GM21447 (cell line): ENCODE measurements around the gene ACER3.
"Not testable (repeated sequence)": the region's sequence is repeated elsewhere in the genome, so short reads cannot be mapped to it uniquely, and the experiment has no call there.

Experiments
- ATAC-seq: cut with Tn5 transposase; IDR thresholded peaks from one replicate; pipeline ENCODE4 v1.9.1; 2021; ENCODE audit not compliant: unreplicated experiment

Gene ACER3

DNA sequence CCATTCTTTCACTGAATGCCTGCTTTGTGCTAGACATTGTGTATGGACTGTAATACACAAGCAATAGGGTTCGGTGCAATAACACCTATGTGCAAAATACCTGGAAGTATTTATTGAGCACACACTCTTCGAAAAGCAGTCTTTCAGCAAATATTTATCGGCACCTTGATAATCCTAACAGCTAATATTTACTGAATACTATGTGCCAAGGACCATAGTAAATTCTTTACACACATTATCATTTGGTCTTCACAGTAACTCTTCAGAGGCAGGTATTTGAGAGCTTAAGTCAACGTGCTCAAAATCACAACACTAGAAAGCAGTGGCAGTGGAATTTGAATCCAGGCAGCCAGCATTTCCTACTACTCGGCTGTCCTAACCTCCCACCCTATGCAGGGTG is 175.7 kb downstream of the ACER3 start:
- ATAC-seq: no peak

DNA sequence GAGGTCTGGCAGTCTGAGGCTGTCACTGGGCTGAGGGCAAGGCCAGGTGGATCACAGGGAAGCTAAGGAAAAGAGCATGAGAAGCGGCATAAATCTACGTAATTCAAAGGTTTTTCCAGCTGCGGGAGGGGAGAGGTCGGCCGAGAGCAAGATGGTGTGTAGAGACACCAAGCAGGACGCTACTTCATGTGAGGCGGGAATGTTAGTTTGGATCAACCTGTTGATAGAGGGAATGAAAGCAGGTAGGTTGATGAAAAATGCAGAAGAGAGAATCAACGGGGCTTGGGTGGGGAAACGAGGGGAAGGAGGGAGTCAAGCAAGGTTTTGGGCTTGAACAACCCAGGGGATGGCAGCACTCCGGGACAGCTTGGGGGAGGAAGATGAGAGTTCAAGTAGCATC is 176.3 kb downstream of the ACER3 start:
- ATAC-seq: no peak

DNA sequence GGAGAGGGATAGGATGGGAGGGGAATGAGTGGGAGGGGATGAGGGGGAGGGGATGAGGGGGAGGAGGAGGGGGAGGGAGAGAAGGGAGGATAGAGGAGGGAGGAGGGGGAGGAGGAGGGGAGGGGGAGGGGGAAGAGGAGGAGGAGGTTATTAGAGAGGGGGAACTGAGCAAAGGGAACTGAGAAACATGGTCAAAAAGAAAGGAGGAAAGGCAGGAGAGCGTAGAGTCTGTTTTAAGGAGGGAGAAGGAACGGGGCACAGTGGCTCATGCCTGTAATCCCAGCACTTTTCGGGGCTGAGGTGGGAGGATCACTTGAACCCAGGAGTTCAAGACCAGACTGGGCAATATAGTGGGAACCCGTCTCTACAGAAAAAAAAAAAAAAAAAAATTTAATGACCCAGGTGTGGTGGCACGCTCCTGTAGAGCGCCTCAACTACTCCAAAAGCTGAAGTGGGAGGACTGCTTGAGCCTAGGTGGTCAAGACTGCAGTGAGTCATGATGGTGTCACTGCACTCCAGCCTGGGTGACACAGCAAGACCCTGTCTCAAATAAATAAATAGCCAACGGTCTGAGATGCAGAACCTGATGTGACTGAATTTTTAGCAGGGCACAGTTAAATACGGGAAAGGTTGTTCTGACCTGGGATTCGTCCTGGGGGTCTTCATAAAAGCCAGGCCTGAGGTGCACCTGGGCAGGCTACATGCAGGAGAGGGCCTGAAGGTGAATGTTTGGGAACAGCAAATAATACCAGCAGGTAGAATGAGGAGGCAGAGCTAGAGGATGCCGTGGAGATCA is 177.5 kb downstream of the ACER3 start:
- no peak for ATAC-seq

DNA sequence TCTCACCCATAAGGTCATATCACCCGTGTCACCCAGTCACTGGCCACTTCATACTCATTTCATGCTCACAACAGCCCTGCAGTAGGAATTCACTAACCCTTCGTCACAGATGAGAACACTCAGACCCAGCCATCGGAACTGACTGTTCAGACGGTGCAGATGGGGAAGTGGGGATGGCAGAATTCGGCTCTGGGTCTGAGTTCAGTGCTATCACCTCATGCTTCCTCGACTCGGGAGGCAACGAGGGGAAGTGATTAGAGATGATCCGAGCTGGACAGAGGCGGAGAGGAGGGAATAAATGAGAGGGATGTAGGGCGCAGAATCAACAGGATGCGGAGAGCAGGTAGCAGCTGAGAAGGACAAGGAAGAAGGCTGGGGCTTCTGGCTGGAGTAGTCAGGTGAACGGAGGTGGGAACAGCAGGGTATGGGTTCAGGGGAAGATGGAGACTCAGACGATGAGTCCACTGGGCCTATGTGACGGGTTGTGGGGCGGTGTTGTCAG is 178.2 kb downstream of the ACER3 start:
- ATAC-seq: no peak

DNA sequence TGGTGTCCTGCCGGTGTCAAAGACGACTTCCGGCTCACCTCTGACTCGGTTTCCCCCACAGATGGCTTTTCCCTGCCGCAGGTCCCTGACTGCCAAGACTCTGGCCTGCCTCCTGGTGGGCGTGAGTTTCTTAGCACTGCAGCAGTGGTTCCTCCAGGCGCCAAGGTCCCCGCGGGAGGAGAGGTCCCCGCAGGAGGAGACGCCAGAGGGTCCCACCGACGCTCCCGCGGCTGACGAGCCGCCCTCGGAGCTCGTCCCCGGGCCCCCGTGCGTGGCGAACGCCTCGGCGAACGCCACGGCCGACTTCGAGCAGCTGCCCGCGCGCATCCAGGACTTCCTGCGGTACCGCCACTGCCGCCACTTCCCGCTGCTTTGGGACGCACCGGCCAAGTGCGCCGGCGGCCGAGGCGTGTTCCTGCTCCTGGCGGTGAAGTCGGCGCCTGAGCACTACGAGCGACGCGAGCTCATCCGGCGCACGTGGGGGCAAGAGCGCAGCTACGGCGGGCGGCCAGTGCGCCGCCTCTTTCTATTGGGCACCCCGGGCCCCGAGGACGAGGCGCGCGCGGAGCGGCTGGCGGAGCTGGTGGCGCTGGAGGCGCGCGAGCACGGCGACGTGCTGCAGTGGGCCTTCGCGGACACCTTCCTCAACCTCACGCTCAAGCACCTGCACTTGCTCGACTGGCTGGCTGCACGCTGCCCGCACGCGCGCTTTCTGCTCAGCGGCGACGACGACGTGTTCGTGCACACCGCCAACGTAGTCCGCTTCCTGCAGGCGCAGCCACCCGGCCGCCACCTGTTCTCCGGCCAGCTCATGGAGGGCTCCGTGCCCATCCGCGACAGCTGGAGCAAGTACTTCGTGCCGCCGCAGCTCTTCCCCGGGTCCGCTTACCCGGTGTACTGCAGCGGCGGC is 179.0 kb downstream of the ACER3 start:
- ATAC-seq: no peak

DNA sequence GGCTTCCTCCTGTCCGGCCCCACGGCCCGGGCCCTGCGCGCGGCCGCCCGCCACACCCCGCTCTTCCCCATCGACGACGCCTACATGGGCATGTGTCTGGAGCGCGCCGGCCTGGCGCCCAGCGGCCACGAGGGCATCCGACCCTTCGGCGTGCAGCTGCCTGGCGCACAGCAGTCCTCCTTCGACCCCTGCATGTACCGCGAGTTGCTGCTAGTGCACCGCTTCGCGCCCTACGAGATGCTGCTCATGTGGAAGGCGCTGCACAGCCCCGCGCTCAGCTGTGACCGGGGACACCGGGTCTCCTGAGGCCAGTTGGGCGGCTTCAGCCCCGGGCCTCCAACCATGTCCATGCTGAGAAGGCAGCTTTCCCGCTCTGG is 179.7 kb downstream of the ACER3 start:
- no peak for ATAC-seq

DNA sequence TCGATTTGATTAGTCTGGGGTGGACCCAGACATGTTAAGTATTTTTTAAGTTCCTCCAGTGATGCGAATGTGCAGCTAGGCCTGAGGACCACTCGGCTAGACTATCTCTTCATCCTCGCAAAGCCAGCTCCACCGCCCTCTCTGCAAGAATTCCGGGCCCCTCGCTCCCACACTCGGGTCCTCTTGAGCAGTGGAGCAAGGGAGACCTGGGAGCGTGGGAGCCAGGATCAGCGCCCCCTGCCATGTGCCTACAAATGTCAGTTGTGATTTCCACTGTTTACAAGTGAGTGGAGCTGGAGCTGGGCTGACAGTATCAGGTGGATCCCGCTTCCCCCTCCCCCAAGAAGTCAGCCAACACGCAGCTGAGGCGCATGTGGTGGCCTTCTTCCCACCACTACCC is 180.2 kb downstream of the ACER3 start:
- ATAC-seq: no peak

DNA sequence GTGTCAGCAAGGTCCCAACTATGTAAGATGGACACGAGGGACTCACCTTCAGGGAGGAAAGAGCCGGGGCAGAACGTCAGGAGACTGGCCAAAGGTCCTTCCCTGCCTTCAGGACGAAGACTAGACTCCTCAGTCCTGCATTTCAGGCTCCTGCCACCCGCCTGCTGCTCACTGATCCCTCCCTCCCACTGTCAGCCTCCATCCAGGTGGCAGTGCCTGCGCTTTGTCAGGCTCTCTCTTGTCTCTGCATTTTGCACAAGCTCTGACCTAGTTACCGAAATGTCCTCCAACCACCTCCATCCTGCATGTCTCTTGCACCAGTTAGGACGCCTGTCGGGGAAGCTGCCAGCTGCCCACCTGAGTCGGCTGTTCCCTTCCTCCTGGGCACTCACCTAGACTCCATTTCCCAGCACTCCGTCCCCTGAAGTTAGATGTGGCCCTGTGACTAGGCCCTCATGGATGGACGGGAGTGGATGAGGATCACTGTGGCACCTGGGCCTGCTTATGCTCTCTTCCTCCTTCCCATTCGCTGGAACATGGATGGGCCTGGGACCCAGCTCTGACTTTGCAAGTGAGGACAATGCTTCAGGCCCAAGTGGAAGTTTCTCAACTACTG is 181.5 kb downstream of the ACER3 start:
- ATAC-seq: no peak

DNA sequence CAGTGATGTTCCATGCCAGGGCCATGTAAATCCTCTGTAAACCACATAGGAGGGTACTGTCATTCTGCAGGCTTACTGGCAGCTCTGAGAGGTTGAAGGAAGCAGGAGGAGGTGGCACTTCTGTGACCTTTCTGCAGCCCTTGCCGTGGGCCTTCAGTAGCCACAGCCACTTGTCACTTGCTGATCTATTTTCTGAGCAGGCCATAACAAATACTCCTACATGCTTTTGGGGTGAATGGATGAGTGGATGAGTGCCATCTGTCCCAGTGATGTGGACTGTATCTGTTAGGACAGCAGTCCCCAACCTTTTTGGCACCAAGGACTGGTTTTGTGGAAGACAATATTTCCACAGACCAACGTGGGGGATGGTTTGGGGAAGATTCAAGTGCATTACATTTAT is 183.6 kb downstream of the ACER3 start:
- ATAC-seq: no peak

DNA sequence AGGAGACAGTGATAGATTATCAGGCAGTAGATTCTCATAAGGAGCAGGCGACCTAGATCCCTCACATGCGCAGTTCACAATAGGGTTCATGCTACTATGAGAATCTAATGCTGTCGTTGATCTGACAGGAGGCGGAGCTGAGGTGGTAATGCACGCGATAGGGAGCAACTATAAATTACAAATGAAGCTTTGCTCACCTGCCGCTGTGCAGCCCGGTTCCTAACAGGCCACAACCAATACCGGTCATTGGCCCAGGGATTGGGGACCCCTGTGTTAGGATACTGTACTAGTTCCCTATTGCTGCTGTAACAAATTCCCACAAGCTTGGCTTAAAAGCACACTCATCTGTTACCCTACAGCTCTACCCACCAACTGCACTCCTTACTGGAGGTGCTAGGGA is 184.2 kb downstream of the ACER3 start:
- no peak for ATAC-seq

DNA sequence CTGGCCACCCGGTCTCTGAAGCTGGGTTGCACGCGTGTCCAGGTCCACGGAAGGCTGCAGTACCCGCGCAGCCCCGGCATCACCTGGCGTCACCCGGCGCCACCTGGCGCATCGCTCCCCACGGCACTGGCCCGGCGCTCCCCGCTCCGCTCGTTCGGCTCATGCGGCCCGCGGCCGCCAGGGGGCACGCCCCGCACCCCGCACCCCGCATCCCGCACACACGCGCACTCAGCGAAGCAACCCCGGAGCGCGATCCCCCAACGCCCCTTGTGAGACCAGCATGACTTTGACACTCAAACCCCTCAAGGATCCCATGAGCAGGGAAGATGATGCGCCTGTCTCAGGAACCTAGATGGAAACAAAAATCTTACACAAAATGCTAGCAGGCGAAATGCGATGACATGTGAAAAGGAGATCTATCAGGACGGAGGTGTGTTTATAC is 185.4 kb downstream of the ACER3 start:
- ATAC-seq: no peak

DNA sequence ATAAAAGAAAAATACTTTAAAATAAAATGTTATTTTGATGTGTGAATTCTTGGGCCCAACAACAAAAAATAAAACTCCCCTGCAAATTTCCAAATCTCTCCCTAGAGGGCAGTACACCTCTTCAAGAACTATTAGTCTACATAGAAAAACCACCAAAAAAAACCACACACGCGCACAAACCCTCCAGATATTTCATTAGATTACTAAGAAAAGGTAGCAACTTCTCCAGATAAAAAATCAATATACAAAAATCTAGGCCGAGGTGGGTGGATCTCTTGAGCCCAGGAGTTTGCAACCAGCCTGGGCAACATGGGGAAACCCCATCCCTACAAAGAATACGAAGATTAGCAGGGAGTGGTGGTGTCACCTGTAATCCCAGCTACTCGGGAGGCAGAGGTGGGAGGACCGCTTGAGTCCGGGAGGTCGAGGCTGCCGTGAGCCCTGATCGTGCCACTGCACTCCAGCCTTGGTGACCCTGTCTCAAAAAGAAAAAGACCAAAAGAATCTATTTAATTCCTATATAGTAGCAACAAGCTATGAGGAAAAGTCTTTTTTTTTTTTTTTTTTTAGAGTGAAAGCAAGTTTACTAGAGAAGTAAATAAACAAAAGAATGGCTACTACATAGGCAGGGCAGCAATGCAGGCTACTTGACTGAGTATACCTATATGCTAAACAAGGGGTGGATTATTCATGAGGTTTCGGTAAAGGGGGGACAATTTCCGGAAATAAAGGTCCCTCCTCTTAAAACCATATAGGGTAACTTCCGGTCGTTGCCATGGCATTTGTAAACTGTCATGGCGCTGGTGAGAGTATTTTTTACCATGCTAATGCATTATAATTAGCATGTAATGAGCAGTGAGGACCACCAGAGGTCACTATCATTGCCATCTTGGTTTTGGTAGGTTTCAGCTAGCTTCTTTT is 186.5 kb downstream of the ACER3 start:
- peak; percentile 89 for ATAC-seq

DNA sequence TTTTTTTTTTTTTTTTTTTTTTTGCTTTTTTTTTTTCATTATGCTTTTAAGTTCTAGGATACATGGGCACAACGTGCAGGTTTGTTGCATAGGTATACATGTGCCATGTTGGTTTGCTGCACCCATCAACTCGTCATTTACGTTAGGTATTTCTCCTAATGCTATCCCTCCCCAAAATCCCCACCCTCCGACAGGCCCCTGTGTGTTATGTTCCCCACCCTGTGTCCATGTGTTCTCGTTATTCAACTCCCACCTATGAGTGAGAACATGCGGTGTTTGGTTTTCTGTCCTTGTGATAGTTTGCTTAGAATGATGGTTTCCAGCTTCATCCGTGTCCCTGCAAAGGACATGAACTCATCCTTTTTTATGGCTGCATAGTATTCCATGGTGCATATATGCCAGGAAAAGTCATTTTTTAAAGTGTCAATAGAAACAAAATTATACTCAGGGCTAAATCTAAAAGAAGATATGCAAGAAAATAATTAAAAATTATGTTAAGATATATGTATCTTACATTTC is 187.3 kb downstream of the ACER3 start:
- ATAC-seq: not testable (repeated sequence)

DNA sequence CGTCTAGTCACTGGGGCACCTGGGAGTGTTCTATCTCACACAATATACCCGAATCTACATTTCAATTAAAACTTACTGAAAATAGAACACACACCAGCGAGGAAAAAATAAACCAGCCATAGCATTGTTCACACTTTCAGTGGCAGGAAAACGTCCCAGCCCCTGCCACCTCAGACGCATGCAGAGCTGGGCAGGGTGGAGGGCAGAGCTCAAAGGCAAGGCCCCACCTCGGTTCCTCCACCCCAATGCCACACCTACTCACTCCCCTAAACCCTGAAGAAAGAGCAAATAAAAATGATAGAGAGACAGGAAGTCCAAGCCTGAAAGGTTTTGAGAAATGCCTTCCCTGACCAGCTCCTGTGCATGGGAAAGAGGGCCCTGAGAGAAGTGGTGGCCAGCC is 188.3 kb downstream of the ACER3 start:
- no peak for ATAC-seq

DNA sequence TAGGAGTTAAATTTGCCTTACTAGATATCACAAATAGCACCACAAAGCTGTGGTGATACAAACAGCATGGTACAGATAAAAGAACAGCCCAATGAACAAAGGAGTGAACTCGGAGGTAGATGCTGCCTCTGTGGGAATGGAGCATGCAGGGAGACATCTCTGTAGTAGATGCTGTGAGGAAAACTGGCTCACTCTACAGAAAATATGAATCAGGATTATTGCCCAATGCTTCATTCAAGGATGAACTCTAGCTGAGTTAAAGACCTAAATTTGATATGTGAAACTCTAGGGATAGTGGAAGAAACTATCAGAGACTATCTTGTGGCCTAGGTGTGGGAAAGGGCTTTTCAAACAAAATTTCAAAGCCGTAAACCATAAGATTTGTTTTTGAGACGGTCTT is 190.8 kb downstream of the ACER3 start:
- ATAC-seq: no peak

DNA sequence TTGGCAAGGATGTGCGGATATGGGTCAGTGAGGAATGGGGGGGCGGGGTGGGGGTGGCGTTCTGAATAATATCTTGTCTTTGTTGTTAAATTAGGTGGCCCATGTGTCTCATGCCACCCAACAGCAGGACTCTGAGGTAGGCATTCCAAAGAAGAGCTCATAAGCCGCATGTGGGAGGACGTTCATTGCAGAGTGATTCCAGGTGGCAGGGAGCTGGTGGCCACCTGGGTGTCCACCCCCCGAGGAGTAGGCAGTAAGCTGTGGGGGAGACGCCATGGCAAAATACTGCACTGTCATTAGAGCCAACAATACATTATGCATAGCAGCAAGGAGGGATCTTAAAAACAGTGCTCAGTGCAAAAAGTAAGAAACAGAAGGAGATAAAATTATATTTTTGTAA is 191.8 kb downstream of the ACER3 start:
- no peak for ATAC-seq

DNA sequence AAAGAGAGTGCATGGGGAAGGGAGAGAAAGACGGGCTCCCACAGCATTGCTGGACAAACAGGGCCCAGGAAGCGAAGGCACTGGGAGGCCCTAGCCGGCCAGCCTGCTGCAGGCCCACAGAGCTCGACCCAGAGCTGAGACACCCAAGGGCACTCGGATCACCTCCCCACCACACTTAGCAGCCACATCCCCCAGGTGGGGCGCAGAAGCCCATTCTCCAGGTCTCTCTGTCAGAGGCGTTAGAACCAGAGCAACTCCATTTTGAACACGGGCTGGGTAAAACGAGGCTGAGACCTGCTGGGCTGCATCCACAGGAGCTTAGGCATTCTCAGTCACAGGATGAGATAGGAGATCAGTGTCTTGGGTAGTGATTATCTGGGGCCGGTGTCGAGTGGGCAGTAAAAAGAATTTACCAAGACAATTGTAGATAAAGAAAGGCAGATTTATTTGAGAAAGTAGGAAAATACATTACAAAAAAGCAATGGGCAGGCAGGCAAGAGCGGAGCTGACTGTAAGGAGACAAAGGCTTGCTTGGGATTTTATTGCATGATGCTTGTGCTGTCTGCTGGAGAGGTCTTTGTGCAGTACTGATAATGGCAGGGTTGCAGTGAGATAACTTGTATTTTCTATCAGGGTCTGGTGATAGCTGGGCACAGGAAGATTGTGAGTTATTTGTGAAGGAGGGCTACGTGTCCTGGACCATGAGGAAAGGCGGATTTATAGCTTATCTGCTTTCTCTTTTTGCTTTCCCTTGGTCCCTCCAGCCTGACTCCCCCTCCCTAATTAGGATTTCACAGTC is 192.7 kb downstream of the ACER3 start:
- no peak for ATAC-seq

DNA sequence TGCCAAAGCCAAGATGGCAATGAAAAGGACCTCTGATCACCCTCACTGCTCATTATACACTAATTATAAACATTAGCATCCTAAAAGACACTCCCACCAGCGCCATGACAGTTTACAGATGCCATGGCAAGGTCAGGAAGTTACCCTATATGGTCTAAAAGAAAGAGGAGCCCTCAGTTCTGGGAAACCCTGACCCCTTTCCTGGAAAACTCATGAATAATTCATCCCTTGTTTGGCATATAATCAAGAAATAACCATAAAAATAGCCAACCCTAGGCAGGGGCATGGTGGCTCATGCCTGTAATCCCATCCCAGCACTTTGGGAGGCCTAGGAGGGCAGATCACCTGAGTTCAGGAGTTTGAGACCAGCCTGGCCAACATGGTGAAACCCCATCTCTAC is 193.4 kb downstream of the ACER3 start:
- no peak for ATAC-seq

DNA sequence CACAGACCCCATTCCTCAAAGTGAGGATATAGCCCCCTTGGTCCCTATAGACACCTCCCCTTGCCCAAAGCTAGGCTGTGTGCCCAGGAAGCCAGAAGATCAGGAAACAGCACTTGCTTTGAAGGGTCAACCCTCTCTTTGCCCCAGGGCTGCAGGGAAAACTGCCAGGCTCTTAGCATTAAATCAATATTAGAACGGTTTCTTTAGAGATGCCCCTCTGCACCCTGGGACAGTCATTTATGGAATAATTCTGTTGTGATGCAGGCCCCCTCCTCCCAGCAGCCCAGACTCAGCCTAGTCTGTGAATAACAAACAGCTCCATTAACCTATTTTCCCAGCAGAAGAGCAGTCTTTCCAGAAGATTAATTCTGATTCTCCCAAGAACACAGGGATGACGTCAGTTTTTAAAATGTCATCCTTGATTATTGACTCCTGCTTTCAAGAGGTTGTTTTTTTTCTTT is 194.4 kb downstream of the ACER3 start:
- ATAC-seq: no peak
